ENCODE measurements around the gene LRG1. TPM values are rescaled to one million over a fixed set of nuclear protein-coding genes. Genes with fewer than 3 reads are reported as not detected.

The LRG1 gene
- total and polyA plus RNA-seq, 10 of the 15 experiments (the other 5 are each of a cell fraction or from before 2014, with no cell fraction given): 0.29 to 4.7 (median 0.58) TPM

DNA sequence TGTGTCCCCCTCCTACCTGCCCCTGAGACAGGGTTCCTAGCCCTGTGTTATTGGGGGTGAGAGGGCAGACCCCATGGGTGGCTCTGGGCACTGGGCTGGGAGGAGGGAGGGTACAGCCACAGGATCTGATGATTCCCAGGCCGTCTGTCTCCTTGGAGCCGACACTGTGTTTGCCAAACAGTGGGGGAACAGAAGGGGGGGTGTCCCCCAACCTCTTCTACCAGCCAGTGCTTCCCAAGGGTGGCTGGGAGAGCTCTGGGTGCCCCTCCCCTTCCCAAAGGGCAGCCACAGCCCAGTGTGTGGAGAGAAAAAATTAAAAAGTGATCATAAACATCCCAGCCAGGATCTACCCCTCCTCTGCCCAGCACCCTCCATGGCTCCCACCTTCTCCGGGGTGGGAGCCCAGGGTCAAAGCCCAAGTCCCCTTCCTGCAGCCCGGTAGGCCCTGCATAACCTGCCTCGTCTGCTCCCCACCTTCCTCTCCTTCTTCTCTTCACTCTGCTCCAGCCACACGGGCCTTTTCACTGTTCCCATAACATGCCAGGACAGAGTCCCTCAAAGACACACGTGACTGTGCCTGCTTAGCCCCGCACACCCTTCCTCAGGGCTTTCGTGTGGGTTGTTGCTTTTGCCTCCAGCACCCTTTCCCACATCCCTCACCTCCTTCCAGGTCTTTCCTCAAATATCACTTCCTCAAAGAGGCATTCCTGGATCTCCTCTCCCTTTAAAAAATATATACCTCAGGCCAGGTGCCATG is 20.1 kb downstream of the LRG1 start (continued):
- TF ChIP-seq NFXL1 (IDR thresholded peaks at IDR 0.05; ENCODE audit: borderline replicate concordance) (no peak), GATAD2B (conservative IDR thresholded peaks at IDR 0.05; ENCODE audit: low read depth) (no peak), YY1 (IDR thresholded peaks at IDR 0.05; ENCODE audit: low read depth, low read length) (no peak), HDAC2 (IDR thresholded peaks at IDR 0.05) (no peak)

DNA sequence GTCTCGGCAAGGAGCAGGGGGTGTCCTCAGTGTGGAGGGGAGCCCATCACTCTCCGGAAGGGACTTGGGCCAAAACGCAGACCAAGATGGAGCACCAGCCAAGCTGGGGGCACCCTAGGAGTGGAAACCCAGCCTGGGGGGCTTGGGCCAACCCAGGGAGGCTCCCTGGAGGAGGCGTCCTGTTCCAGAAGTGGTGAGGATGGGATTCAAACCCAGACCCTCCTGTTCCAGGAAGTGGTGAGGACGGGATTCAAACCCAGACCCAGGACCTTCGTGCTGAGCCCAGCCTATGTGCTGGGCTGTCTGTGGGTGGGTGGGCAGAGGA is 20.7 kb downstream of the LRG1 start:
- Histone ChIP-seq H3K4me3 (no peak overlapping the region), H3K27ac (ENCODE audit: control insufficient read depth, insufficient read depth) (no peak overlapping the region), H3K9me3 (replicated peaks; ENCODE audit: control insufficient read depth, insufficient read depth, low read length) (no peaks in the 10 kb centered on the region), H4K20me1 (ENCODE audit: control insufficient read depth, insufficient read depth) (no peaks in the 10 kb centered on the region), H3K4me1 (ENCODE audit: control insufficient read depth, insufficient read depth, low read length) (no peaks in the 10 kb centered on the region), H3K36me3 (ENCODE audit: control insufficient read depth in 2 of 2, insufficient read depth in 2 of 2, low read length in 1 of 2) (no peaks in the 10 kb centered on the region), H3K9ac (ENCODE audit: control insufficient read depth, insufficient read depth, low read length) (no peak overlapping the region), H3K79me2 (ENCODE audit: control insufficient read depth, insufficient read depth, low read length) (no peaks in the 10 kb centered on the region), H3K4me2 (ENCODE audit: control insufficient read depth, insufficient read depth) (no peak overlapping the region), H2AFZ (ENCODE audit: control insufficient read depth, low read depth, low read length) (no peak overlapping the region), H3K27me3 (replicated peaks in 1 of 2; ENCODE audit: control insufficient read depth in 2 of 2, insufficient read depth in 2 of 2, low read length in 1 of 2) (no peaks in the 10 kb centered on the region)
- SMC1A ChIA-PET (ENCODE audit: uncharacterized antibody, unreplicated experiment): no interaction called here
- CTCF ChIA-PET: no interaction called here
- no peak for DNase-seq (ENCODE audit: low read depth, low spot score)
- FAIRE-seq: no peak
- no peak for TF ChIP-seq EED (IDR thresholded peaks at IDR 0.05; ENCODE audit: low read depth)
- no peak for TF ChIP-seq ZBED1 (IDR thresholded peaks at IDR 0.05; ENCODE audit: borderline replicate concordance)
- 27% methylated on average over 6 of the region's 6 CpGs for WGBS (ENCODE audit: insufficient coverage, insufficient replicate concordance, low lambda C conversion rate, missing lambda C conversion rate)
- RAD21 ChIA-PET (ENCODE audit: unreplicated experiment): no interaction called here
- POLR2A ChIA-PET: no interaction called here
- in situ Hi-C loops (cut with MboI) (no loop called here), intact Hi-C loops (cut with micrococcal nuclease; ENCODE audit: unreplicated experiment) (no loop called here)
- no TSS peak for BruUV-seq (replicated peaks)
- ATAC-seq: no peak
